ENCODE results near the gene ACOX3.

Gene ACOX3

DNA sequence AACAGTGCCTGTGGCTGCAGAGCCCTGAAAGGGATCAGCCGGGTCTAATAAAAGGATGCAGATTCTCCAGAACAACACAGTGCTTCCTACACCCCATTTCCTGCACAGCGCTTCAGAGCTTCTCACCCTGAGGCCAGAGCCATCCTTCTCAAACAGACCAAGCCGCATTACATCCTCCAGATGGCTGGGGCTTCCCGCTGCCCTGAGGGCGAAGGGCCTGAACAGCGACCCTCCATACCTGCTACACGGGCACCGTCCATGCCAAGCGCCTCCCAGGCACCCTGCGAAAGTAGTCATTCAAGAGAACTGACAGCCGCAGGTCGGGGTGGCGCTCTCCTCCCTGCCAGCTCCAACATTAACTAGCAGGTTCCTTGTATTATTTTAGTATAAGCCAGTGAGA lies 36.5 kb downstream of the ACOX3 start:
- TF ChIP-seq, protein P1, sequence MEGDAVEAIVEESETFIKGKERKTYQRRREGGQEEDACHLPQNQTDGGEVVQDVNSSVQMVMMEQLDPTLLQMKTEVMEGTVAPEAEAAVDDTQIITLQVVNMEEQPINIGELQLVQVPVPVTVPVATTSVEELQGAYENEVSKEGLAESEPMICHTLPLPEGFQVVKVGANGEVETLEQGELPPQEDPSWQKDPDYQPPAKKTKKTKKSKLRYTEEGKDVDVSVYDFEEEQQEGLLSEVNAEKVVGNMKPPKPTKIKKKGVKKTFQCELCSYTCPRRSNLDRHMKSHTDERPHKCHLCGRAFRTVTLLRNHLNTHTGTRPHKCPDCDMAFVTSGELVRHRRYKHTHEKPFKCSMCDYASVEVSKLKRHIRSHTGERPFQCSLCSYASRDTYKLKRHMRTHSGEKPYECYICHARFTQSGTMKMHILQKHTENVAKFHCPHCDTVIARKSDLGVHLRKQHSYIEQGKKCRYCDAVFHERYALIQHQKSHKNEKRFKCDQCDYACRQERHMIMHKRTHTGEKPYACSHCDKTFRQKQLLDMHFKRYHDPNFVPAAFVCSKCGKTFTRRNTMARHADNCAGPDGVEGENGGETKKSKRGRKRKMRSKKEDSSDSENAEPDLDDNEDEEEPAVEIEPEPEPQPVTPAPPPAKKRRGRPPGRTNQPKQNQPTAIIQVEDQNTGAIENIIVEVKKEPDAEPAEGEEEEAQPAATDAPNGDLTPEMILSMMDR (IDR thresholded peaks at IDR 0.05; ENCODE audit: low read depth, low read length) = no peak
- no peak overlapping the region for H3K4me3 ChIP-seq (ENCODE audit: low read depth, low read length)

DNA sequence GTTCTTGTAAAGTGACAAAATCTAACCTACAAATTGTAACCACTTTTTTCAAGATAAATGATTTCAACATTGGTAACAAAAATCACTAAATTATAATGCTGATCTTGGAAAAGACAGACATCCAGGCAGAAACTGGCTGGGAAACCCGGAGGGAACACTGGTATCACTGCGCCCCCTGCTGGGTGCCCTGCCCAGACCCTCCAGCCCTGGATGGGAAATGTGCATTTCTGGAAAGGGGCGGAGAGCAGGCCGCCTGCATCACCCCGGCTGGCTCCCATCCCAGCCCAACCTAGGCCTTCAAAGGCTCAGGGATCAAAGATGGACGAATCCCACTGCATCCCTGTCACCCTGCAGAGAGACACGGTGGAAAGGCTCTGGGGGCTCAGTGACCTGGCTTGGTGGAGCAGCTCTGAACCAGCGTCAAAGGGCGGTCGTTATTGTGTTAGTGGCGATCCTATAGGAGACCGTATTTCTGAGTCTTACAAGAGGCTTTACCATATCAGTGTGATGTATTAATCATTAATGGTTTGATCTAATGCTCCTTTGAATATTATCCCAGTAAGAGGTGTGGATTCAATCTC lies 37.3 kb downstream of the ACOX3 start:
- TF ChIP-seq, protein P1 (IDR thresholded peaks at IDR 0.05; ENCODE audit: low read depth, low read length) = peak; percentile 90
- H3K4me3 ChIP-seq (ENCODE audit: low read depth, low read length) = no peak overlapping the region

DNA sequence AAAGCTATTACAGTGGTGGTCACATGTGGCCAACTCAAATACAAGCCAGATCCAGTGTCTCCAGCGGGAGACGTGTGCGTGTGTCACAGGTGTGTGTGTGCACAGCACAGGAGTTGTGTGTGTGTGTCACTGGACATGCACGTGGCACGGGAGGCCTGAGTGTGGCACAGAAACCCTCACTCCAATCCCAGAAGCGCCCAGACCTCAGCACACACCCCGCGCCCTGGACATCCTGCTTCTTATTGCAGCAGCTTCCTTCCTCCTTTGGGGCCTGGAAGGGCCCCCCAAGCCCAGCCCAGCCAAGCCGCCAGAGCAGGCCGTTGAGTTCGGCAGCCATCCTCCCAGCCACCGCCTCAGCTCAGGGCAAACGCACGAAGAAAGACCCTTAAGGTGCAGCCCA lies 37.9 kb downstream of the ACOX3 start:
- TF ChIP-seq, protein P1 (IDR thresholded peaks at IDR 0.05; ENCODE audit: low read depth, low read length) = no peak
- no peak overlapping the region for H3K4me3 ChIP-seq (ENCODE audit: low read depth, low read length)

DNA sequence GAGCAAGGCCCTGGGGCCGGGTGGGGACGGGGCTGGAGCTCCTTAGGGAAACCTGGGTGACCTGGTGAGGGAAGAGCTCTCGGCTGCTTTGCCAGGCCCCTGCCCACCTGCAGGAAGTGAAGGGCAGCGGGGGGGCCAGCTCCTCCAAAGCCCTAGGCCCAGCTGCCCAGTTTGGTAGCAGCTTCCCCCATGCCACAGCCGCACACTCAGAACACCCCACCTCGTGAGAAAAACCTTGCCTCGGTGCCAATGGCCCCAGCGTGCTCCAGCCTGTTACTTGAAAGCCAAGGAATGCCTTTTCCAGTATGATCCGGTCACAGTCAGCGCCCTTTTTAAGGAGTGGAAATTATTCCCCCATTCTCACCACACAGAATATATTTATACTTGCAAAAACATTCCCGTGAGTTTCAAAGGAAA lies 38.3 kb downstream of the ACOX3 start:
- H3K4me3 ChIP-seq (ENCODE audit: low read depth, low read length) = no peak overlapping the region
- TF ChIP-seq, protein P1 (IDR thresholded peaks at IDR 0.05; ENCODE audit: low read depth, low read length) = no peak

DNA sequence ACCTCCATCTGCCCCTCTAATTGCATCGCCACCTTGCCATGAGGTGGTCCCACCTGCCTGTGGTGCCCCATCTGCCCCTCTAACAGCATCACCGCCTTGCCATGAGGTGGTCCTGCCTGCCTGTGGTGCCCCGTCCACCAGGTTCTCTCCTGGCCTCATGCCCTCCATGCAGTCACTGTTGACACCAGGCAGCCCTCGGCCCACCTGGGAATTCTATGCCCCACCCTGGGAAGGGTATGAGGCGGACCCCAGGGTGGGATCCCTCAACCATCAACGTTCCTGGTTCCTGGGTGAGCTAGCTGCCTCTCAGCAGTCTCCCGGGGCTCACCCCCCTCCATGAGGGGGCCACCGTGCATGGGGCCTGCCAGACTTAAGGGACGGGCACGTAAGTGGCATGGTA lies 38.9 kb downstream of the ACOX3 start:
- TF ChIP-seq, protein P1 (IDR thresholded peaks at IDR 0.05; ENCODE audit: low read depth, low read length) = no peak

DNA sequence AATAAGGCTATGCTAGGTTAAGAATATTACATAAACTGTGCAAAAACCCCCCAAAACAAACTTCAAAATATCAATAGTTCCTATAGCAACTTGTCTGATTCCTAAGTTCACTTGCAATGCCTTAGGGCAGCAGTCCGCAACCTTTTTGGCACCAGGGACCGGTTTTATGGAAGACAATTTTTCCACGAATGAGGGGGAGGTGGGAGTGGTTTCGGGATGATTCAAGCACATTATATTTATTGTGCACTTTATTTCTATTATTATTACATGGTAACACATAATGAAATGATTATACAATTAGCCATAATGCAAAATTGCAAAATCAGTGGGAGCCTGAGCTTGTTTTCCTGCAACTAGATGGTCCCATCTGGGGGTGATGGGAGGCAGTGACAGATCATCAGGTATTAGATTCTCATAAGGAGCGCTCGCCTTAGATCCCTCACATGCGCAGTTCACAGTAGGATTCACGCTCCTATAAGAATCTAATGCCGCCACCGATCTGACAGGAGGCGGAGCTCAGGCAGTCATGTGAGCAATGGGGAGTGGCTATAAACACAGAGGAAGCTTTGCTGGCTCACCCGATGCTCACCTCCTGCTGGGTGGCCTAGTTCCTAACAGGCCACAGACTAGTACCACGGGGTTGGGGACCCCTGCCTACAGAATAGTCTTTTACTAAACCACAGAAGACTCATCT lies 39.7 kb downstream of the ACOX3 start:
- TF ChIP-seq, protein P1 (IDR thresholded peaks at IDR 0.05; ENCODE audit: low read depth, low read length) = no peak
- no peak overlapping the region for H3K4me3 ChIP-seq (ENCODE audit: low read depth, low read length)

More for the DNA sequence above, 38.9 kb downstream of the ACOX3 start:
- no peak overlapping the region for H3K4me3 ChIP-seq (ENCODE audit: low read depth, low read length)

DNA sequence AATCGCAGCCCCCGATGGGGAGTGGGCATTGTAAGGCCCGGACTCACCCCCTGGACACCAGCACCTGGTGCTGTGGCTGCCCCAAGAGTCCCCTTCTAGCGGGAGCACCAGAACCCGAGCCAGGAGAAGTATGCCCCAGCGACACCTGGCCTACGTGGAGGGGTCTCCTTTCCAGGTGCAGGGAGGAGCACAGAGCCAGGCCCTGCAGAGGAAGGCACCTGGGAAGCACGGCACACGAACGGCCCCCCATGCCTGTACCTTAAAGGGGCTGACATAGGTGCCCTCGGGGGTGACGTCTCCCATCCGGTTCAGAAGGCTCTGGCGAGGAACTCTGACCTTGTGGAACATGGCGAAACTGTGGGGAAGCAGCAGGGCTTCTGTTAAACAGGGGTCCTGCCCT lies 41.2 kb downstream of the ACOX3 start:
- H3K4me3 ChIP-seq (ENCODE audit: low read depth, low read length) = no peak overlapping the region
- TF ChIP-seq, protein P1 (IDR thresholded peaks at IDR 0.05; ENCODE audit: low read depth, low read length) = no peak
